SH-SY5Y (cell line): ENCODE measurements around the gene AKR1E2.

Experiments
- GATA2 ChIP-seq: IDR thresholded peaks from 2 replicates; pipeline ENCODE4 v1.6.1; 2011; ENCODE audit warnings: mild to moderate bottlenecking, low read depth, low read length
- GATA3 ChIP-seq: IDR thresholded peaks from 2 replicates; pipeline ENCODE4 v1.6.1; 2011; ENCODE audit warnings: low read depth, mild to moderate bottlenecking, low read length, moderate library complexity

DNA sequence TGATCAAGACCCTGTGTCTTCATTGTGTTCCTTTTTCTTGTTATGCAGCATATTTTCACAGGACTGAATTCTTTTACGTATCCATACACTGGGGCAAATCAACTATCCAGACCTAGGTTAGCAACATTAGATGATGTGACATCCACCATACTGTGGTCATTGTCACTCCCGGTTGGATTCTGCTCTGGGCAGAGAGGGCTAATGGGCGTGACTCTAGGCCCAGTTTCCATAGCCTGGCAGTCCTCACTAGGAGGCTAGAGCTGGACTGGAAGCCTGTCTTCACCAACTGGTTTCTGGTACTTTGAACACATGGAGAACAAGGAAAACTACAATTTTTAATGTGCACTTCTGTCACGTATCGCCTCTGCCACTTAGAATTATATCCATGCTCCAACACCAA is 25.2 kb downstream of the AKR1E2 start:
- TF ChIP-seq GATA2 (no peak), GATA3 (no peak)
